ENCODE measurements around the gene TNNI2.

TNNI2 gene

DNA sequence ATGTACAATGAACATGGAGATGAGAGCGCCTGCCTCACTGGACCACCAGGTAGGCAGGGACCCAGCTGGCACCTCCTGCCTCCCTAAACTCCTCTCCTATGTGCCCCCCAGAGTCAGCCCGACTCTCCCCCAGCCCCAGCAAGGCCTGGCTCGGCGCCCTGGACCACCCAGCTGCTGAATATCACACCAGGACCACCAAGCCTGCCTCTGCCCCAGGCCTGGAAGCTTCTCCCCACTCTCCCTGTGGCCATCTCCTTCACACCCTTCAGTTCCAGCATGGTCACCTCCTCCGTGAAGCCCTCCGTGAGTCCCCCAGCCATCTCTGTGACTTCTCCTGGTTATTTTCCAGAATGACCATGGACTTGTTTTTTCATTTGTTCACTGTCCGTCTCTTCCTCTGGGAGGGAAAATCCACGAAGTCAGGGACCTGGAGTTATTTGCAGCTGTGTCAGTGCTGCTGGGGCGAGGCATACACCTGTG lies 7.7 kb downstream of the TNNI2 start:
- TF ChIP-seq FOXP2 (optimal IDR thresholded peaks at IDR 0.05; ENCODE audit: borderline replicate concordance, extremely low read depth, extremely low read length, insufficient read depth) (no peak), SIN3A (IDR thresholded peaks at IDR 0.05; ENCODE audit: borderline replicate concordance, insufficient read depth, low read length) (no peak), TAF1 (IDR thresholded peaks at IDR 0.05; ENCODE audit: borderline replicate concordance, insufficient read depth, low read length) (no peak), POLR2AphosphoS5 (IDR thresholded peaks at IDR 0.05; ENCODE audit: low read depth, low read length) (no peak)
- TF ChIP-seq, protein P1, sequence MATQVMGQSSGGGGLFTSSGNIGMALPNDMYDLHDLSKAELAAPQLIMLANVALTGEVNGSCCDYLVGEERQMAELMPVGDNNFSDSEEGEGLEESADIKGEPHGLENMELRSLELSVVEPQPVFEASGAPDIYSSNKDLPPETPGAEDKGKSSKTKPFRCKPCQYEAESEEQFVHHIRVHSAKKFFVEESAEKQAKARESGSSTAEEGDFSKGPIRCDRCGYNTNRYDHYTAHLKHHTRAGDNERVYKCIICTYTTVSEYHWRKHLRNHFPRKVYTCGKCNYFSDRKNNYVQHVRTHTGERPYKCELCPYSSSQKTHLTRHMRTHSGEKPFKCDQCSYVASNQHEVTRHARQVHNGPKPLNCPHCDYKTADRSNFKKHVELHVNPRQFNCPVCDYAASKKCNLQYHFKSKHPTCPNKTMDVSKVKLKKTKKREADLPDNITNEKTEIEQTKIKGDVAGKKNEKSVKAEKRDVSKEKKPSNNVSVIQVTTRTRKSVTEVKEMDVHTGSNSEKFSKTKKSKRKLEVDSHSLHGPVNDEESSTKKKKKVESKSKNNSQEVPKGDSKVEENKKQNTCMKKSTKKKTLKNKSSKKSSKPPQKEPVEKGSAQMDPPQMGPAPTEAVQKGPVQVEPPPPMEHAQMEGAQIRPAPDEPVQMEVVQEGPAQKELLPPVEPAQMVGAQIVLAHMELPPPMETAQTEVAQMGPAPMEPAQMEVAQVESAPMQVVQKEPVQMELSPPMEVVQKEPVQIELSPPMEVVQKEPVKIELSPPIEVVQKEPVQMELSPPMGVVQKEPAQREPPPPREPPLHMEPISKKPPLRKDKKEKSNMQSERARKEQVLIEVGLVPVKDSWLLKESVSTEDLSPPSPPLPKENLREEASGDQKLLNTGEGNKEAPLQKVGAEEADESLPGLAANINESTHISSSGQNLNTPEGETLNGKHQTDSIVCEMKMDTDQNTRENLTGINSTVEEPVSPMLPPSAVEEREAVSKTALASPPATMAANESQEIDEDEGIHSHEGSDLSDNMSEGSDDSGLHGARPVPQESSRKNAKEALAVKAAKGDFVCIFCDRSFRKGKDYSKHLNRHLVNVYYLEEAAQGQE (IDR thresholded peaks at IDR 0.05; ENCODE audit: insufficient read depth in 1 of 2, low read depth in 2 of 2, low read length in 2 of 2) = no peak

DNA sequence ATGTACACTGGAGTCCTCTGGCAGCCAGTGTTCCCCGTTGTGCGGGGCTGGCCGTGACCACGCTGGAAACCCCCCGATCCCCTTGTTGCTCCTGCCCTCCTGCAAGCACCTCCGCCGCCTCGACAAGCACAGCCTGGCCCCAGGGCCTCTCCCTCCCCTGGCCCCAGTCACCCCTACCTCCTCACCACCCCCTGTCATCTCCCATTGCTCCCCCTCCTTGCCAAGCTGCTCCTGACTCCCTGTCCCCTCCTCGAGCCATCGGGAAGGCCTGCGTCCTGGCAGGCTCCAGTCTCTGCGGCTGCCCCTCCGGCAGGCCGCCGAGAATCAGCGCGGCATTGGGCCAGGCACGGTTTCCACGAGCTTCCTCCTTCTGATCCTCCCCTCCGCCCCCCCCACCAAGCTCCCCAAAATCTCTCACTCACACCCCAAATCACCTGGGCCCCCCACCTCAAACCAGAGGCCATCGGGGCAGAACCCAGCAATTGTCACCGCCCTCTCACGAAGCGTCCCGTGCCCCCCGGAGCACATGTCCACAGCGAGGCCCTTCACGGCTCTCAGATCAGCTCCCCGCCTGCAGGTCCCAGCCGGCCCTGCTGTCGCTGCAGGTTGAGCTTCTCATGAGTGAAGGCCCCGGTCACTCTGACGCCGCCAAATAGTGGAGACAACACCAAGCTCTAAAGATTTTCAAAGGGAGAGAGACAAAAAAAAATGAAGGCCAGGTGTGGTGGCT lies 8.4 kb downstream of the TNNI2 start:
- TF ChIP-seq POLR2AphosphoS5 (IDR thresholded peaks at IDR 0.05; ENCODE audit: low read depth, low read length) (no peak), FOXP2 (optimal IDR thresholded peaks at IDR 0.05; ENCODE audit: borderline replicate concordance, extremely low read depth, extremely low read length, insufficient read depth) (no peak), SIN3A (IDR thresholded peaks at IDR 0.05; ENCODE audit: borderline replicate concordance, insufficient read depth, low read length) (no peak), TAF1 (IDR thresholded peaks at IDR 0.05; ENCODE audit: borderline replicate concordance, insufficient read depth, low read length) (no peak)
- TF ChIP-seq, protein P1 (IDR thresholded peaks at IDR 0.05; ENCODE audit: insufficient read depth in 1 of 2, low read depth in 2 of 2, low read length in 2 of 2) = no peak

DNA sequence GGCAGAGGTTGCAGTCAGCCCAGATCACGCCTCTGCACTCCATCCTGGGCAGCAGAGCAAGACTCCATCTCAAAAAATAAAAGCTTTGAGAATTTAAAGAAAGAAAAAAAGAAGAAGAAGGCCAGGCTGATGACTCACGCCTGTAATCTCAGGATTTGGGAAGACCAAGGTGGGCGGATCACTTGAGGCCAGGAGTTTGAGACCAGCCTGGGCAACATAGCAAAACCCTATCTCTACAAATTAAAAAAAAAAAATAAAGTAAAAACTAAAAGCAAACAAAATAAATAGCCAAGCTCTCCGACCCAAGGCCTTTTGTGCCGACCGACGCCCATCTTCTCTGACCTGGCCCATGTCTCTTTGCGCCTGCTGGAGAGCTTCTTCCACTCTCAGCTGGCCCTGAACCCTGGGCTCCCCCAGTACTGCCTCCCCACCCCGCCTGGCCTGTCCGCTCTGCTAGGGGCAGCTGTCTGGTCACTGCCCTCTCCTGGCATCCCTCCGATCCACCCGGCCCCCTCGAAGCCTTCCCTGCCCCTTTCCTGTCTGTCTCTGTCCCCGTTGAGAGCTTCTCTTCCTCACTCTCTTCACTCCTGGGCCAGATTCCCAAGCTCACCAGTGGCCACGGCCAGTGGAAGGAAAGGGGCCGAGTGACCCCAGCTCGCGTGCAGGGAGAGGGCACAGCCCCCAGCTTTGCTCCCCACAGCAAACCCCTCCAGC lies 9.3 kb downstream of the TNNI2 start:
- TF ChIP-seq, protein P1 (IDR thresholded peaks at IDR 0.05; ENCODE audit: insufficient read depth in 1 of 2, low read depth in 2 of 2, low read length in 2 of 2) = no peak
- no peak for TF ChIP-seq FOXP2 (optimal IDR thresholded peaks at IDR 0.05; ENCODE audit: borderline replicate concordance, extremely low read depth, extremely low read length, insufficient read depth)
- no peak for TF ChIP-seq TAF1 (IDR thresholded peaks at IDR 0.05; ENCODE audit: borderline replicate concordance, insufficient read depth, low read length)
- no peak for TF ChIP-seq POLR2AphosphoS5 (IDR thresholded peaks at IDR 0.05; ENCODE audit: low read depth, low read length)
- no peak for TF ChIP-seq SIN3A (IDR thresholded peaks at IDR 0.05; ENCODE audit: borderline replicate concordance, insufficient read depth, low read length)

DNA sequence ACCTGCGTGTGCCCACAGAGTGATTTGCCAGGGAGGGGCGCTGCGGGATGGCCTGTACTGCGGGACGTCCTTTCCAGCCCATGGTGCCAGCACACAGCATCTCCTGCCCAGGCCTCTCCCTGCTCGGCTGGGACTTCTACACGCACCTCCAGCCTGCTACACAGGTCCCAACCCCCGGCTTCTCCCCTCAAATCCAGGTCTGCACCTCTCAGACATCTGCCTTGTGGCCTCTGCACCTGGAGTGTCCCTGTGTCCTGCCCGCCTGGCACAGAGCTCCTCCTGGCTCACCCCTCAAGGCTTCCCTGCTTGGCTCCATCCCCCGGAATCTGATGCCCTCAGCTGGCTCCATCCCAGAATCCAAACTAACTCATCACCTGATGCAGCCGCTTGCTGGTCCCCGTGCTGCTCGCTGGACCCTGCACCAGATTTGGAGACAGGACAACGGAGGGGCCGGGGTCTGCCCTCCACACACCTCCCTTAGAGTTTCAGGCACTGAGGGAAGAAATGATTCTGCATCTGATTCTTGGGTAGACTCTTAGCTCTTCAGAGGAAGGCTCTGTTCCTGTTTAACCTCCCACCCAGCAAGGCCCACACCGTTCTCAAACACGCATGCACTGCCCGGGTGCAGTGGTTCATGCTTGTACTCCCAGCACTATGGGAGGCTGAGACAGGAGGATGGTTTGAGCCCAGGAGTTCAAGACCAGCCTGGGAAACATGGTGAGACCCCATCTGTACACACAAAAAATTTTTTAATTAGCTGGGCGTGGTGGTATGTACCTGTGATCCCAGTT lies 10.1 kb downstream of the TNNI2 start:
- no peak for TF ChIP-seq POLR2AphosphoS5 (IDR thresholded peaks at IDR 0.05; ENCODE audit: low read depth, low read length)
- TF ChIP-seq SIN3A (IDR thresholded peaks at IDR 0.05; ENCODE audit: borderline replicate concordance, insufficient read depth, low read length) = no peak
- TF ChIP-seq, protein P1 (IDR thresholded peaks at IDR 0.05; ENCODE audit: insufficient read depth in 1 of 2, low read depth in 2 of 2, low read length in 2 of 2) = no peak
- TF ChIP-seq FOXP2 (optimal IDR thresholded peaks at IDR 0.05; ENCODE audit: borderline replicate concordance, extremely low read depth, extremely low read length, insufficient read depth) = no peak
- no peak for TF ChIP-seq TAF1 (IDR thresholded peaks at IDR 0.05; ENCODE audit: borderline replicate concordance, insufficient read depth, low read length)

Data from PFSK-1 (cell line).